GM19351 (cell line): ENCODE measurements around the gene PLA2G1B.

Source experiments
- ATAC-seq: cut with Tn5 transposase; IDR thresholded peaks from one replicate; pipeline ENCODE4 v1.9.1; 2021; ENCODE audit warnings: mild to moderate bottlenecking, moderate library complexity; ENCODE audit not compliant: unreplicated experiment

Gene PLA2G1B

GRCh38 chr12:120327593-120327992 lies at the start of gene PLA2G1B:
Gene PLA2G1B (minus strand): TSS chr12:120327779. CDS start chr12:120327753, 26 bp downstream.
- no peak for ATAC-seq

GRCh38 chr12:120376934-120377572 lies 49.5 kb upstream of the PLA2G1B start:
- no peak for ATAC-seq

GRCh38 chr12:120376416-120376815 lies 48.8 kb upstream of the PLA2G1B start:
- no peak for ATAC-seq

GRCh38 chr12:120376009-120376408 lies 48.4 kb upstream of the PLA2G1B start:
- no peak for ATAC-seq

- ATAC-seq: no peak
Measured at GRCh38 chr12:120373683-120374082, 46.1 kb upstream of the PLA2G1B start.

- ATAC-seq: no peak
Measured at GRCh38 chr12:120370343-120371243, 43.0 kb upstream of the PLA2G1B start.

GRCh38 chr12:120369603-120370342 lies 42.2 kb upstream of the PLA2G1B start:
- ATAC-seq: no peak

- ATAC-seq: no peak
Measured at GRCh38 chr12:120368789-120369602, 41.4 kb upstream of the PLA2G1B start, which contains the start of gene MSI1. Gene MSI1 (minus strand): TSS chr12:120369164. CDS start chr12:120369091, 73 bp downstream.

- ATAC-seq: no peak
Measured at GRCh38 chr12:120367924-120368788, 40.6 kb upstream of the PLA2G1B start.

- no peak for ATAC-seq
Measured at GRCh38 chr12:120367233-120367923, 39.8 kb upstream of the PLA2G1B start.

- no peak for ATAC-seq
Measured at GRCh38 chr12:120366845-120367232, 39.3 kb upstream of the PLA2G1B start.

GRCh38 chr12:120366341-120366705 lies 38.7 kb upstream of the PLA2G1B start:
- no peak for ATAC-seq

GRCh38 chr12:120365675-120366340 lies 38.2 kb upstream of the PLA2G1B start:
- ATAC-seq: no peak

- ATAC-seq: no peak
Measured at GRCh38 chr12:120364487-120364886, 36.9 kb upstream of the PLA2G1B start.

- ATAC-seq: no peak
Measured at GRCh38 chr12:120363274-120363855, 35.8 kb upstream of the PLA2G1B start.

- no peak for ATAC-seq
Measured at GRCh38 chr12:120362516-120363273, 35.1 kb upstream of the PLA2G1B start.

- no peak for ATAC-seq
Measured at GRCh38 chr12:120361506-120362208, 34.1 kb upstream of the PLA2G1B start.
